Thyroid gland (tissue), 4 donors: ENCODE data around the gene ZFAND2B. TPM values are rescaled to one million over a fixed set of nuclear protein-coding genes. Genes with fewer than 3 reads are reported as not detected.

Experiments
- DNase-seq, 2 donors: peaks; one replicate each; pipeline ENCODE4 v3.0.0-alpha.2; 2019
- H3K27ac ChIP-seq, 3 donors: fragments of 200-600 bp; sonication (generic); 1 replicate in 2 of 3; 2 replicates in 1 of 3; pipeline ENCODE4 v1.5.1; 2016 to 2019; ENCODE audit warnings: mild to moderate bottlenecking in 1 of 3, moderate library complexity in 1 of 3
- H3K27me3 ChIP-seq: fragments of 200-600 bp; sonication (generic); one replicate; pipeline ENCODE4 v1.5.1; 2019
- H3K36me3 ChIP-seq, 2 donors: fragments of 200-600 bp; sonication (generic); one replicate each; pipeline ENCODE4 v1.5.1; 2016 to 2019
- H3K4me1 ChIP-seq, 2 donors: fragments of 200-600 bp; sonication (generic); one replicate each; pipeline ENCODE4 v1.5.1; 2017 to 2019
- H3K4me3 ChIP-seq, 3 donors: fragments of 200-600 bp; sonication (generic); replicated peaks in 1 of 3; 1 replicate in 2 of 3; 2 replicates in 1 of 3; pipeline ENCODE4 v1.5.1; 2016; ENCODE audit warnings: mild to moderate bottlenecking in 1 of 3
- H3K9me3 ChIP-seq: fragments of 200-600 bp; sonication (generic); one replicate; pipeline ENCODE4 v1.5.1; 2017
- POLR2A ChIP-seq, 2 donors: fragments of 450-650 bp; IDR thresholded peaks; one replicate each; pipeline ENCODE4 v1.6.1; 2017; ENCODE audit warnings: antibody characterized with exemption in 2 of 2, mild to moderate bottlenecking in 2 of 2, moderate library complexity in 1 of 2
- WGBS, 2 donors: methylation state at CpG; one replicate each; pipeline ENCODE4 v1.1.5; 2017; 5-methylcytosine and 5-hydroxymethylcytosine counted together
- intact Hi-C: fragments of 100-400 bp; cut with DNase I; formaldehyde crosslinking; loops from one replicate; pipeline ENCODE4 v1.15.1; 2023
- total RNA-seq, 4 donors: library from RNA; depleted of rRNA; stranded (reverse); fragments of >200 nt; gene quantifications; one replicate each; pipeline ENCODE4 v1.2.3, GENCODE V29; 2016
- TF ChIP-seq, protein P1 (sequence below), 6 experiments: fragments of 200-600 bp in 3 of 6; fragments of 450-650 bp in 3 of 6; sonication (generic) in 3 of 6; IDR thresholded peaks; one replicate each; pipeline ENCODE4 v1.5.1; 2016 to 2019; ENCODE audit warnings: antibody characterized with exemption in 6 of 6, mild to moderate bottlenecking in 2 of 6, inconsistent platforms in 1 of 6, moderate library complexity in 1 of 6

ZFAND2B gene
- total RNA-seq, 4 donors from 2014 or later: 78.7 to 131 (median 92.0) TPM

DNA sequence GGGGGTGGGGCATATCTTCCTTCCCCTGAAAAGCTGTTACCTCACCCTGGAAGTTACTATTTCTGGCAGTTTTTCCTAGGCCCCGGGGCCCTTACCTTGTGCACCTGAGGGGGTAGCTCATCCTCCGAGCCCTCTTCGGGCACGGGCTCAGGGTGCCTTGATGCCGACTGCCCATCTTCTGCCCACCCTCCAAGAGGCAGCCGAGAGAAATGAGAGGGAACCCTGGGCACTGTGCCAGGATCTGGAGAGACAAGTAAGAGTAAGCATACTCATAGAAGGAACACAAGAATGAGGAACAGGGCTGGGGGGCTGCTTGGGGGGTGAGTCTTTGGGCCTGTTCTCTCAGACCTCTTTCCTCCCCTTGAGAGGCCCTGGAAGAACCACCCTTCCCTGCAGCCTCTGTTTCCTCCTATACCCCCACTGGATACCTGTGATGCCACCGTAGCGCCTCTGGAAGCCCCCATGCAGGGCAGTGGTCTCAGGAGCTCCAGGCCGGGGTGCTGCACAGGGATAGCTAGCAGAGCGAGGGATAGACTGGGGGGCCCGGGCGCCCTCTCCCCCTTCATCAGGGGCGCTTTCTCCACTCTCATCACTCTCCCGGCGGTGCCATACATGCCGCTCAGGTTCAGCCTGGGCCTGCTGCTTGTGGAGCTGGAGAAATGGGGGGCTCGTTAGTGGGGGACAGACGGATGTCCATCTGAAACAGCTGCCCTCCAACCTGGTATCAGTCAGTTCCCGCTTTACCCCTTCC lies 14.2 kb downstream of the ZFAND2B start:
- no peaks in the 10 kb centered on the region for H3K27me3 ChIP-seq
- DNase-seq: no peak
- H3K4me1 ChIP-seq: peaks cover 22 to 23% of the 10 kb centered on the region in 2 donors
- TF ChIP-seq POLR2A (IDR thresholded peaks at IDR 0.05): no peak
- TF ChIP-seq, protein P1, sequence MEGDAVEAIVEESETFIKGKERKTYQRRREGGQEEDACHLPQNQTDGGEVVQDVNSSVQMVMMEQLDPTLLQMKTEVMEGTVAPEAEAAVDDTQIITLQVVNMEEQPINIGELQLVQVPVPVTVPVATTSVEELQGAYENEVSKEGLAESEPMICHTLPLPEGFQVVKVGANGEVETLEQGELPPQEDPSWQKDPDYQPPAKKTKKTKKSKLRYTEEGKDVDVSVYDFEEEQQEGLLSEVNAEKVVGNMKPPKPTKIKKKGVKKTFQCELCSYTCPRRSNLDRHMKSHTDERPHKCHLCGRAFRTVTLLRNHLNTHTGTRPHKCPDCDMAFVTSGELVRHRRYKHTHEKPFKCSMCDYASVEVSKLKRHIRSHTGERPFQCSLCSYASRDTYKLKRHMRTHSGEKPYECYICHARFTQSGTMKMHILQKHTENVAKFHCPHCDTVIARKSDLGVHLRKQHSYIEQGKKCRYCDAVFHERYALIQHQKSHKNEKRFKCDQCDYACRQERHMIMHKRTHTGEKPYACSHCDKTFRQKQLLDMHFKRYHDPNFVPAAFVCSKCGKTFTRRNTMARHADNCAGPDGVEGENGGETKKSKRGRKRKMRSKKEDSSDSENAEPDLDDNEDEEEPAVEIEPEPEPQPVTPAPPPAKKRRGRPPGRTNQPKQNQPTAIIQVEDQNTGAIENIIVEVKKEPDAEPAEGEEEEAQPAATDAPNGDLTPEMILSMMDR (IDR thresholded peaks at IDR 0.05): no peak
- H3K9me3 ChIP-seq: no peaks in the 10 kb centered on the region
- WGBS, 2 donors: 85 to 86% methylated on average over 19 of the region's 19 CpGs
- H3K4me3 ChIP-seq: no peak overlapping the region
- intact Hi-C loops: no loop called here
- H3K36me3 ChIP-seq: peaks cover 51 to 53% of the 10 kb centered on the region in 2 donors
- no peak overlapping the region for H3K27ac ChIP-seq

DNA sequence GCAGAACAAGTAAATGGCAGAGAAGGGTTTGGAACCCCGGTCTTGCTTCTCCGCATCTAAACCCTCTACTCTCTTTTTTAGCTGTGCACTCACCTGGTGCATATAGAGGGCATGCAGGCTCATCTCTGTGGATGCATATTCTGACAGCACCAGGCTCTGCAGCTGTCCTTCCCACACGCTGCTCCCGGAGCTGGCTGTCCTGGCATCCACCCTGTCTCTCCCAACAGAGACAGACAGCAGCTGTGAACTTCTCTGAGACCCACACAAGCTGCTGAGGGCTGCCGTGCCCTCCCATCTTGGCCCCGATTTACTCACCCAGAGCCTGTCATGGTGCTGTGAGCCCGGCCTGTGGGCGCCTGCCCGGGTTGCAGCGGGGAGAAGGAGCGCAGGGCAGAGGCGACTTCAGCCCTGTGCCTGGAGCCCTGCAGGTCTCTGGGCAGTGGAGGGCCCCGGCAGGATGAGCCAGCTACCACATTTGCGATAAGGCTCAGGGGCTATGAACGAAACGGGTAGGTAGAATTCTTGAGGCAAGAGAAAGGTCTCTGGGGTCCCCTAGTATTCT lies 15.5 kb downstream of the ZFAND2B start:
- Histone ChIP-seq H3K4me1 (peaks cover 15 to 20% of the 10 kb centered on the region in 2 donors), H3K4me3 (no peak overlapping the region), H3K27ac (no peak overlapping the region), H3K27me3 (no peaks in the 10 kb centered on the region), H3K9me3 (no peaks in the 10 kb centered on the region), H3K36me3 (peaks cover 55 to 56% of the 10 kb centered on the region in 2 donors)
- WGBS, 2 donors: 92 to 96% methylated on average over 9 to 12 of the region's 16 CpGs
- no peak for DNase-seq
- TF ChIP-seq, protein P1 (IDR thresholded peaks at IDR 0.05): no peak
- no peak for TF ChIP-seq POLR2A (IDR thresholded peaks at IDR 0.05)
- intact Hi-C loops: no loop called here

DNA sequence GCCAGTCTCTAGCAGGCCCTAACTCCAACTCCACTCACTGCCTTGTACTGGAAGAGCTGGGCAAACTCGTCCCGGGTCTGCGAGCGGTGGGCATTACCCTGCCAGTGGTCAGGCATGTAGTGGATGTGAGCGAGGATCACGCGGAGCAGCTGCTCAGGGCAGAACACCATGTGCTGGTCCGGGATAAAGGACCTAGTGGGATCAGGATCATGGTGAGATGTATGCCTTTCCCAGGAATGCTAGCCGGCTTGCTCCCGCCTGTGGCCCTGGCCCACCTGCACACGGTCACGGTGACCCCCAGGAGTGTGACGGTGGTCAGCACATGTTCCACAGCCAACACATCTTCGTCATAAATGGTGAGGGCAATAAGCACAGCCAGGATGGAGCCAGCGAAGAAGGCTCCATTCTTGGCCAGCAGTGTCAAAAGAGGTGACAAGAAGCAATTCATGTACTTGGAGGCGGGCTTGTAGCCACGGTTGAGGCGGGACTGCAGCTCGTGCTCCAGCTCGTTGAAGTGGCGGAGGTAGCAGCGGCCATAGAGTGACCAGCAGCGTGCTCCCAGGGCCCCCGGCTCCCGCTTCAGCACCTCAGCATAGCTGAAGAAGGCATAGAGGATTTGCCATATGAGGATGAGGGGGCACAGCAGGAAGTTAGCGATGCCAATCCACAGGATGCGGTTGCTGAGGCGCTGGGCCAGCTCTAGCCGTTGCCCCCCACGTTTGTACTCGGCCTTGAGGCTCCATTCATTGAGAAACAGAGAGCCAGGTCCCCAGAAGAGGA lies 17.4 kb downstream of the ZFAND2B start:
- no peak overlapping the region for H3K27ac ChIP-seq
- H3K9me3 ChIP-seq: no peaks in the 10 kb centered on the region
- H3K4me1 ChIP-seq: peaks cover 19 to 23% of the 10 kb centered on the region in 2 donors
- TF ChIP-seq POLR2A (IDR thresholded peaks at IDR 0.05): no peak
- TF ChIP-seq, protein P1 (IDR thresholded peaks at IDR 0.05): no peak
- no peak for DNase-seq
- intact Hi-C loops: no loop called here
- H3K4me3 ChIP-seq: no peak overlapping the region
- H3K27me3 ChIP-seq: no peaks in the 10 kb centered on the region
- H3K36me3 ChIP-seq: peaks cover 55 to 56% of the 10 kb centered on the region in 2 donors
- 91 to 95% methylated on average over 31 of the region's 31 CpGs for WGBS, 2 donors

DNA sequence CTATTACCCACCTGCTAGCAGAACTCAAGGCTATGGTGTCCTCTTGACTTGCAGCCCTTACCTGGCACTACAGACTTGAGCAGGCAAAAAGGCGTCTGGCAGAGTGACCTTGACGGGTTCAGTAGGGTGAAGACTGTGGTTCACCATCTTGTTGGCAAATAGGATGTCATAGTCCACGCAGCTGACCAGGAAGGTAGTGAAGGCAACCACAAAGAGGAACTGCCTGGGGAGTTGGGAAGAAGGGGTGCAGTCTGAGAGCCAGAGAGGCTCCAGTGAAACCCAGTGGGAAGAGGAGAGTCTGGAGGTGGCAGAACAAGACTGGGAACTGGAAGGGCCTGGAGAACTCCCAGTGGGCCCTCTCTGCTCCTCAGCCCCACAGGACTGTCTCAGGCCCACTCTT lies 18.8 kb downstream of the ZFAND2B start:
- H3K4me3 ChIP-seq: no peak overlapping the region
- no peaks in the 10 kb centered on the region for H3K27me3 ChIP-seq
- H3K27ac ChIP-seq: no peak overlapping the region
- 97 to 100% methylated on average over 3 of the region's 3 CpGs for WGBS, 2 donors
- DNase-seq: no peak
- no peaks in the 10 kb centered on the region for H3K9me3 ChIP-seq
- H3K4me1 ChIP-seq: peaks cover 15 to 16% of the 10 kb centered on the region in 2 donors
- intact Hi-C loops: no loop called here
- peaks cover 53 to 56% of the 10 kb centered on the region in 2 donors for H3K36me3 ChIP-seq
- no peak for TF ChIP-seq POLR2A (IDR thresholded peaks at IDR 0.05)
- TF ChIP-seq, protein P1 (IDR thresholded peaks at IDR 0.05): no peak
